ENCODE data around the gene SPOCK2.
A peak's percentile ranks its signal among the peaks of the same experiment; 100 is the strongest.
"Not testable (repeated sequence)": the region's sequence is repeated elsewhere in the genome, so short reads cannot be mapped to it uniquely, and the experiment has no call there.

The SPOCK2 gene

GRCh38 chr10:72053690-72054089, 34.7 kb downstream of the SPOCK2 start:
- no peak for DNase-seq (ENCODE audit: low spot score)

GRCh38 chr10:72050873-72051272, 37.5 kb downstream of the SPOCK2 start:
- no peak for DNase-seq (ENCODE audit: low spot score)

GRCh38 chr10:72049969-72050781, 38.2 kb downstream of the SPOCK2 start:
- DNase-seq (ENCODE audit: low spot score): no peak

- DNase-seq (ENCODE audit: low spot score): no peak
These were observed 38.9 kb downstream of the SPOCK2 start for GRCh38 chr10:72049472-72049871.

- peak; percentile 91 for DNase-seq (ENCODE audit: low spot score)
These were observed 39.8 kb downstream of the SPOCK2 start for GRCh38 chr10:72048450-72049124.

GRCh38 chr10:72045586-72045985, 42.8 kb downstream of the SPOCK2 start:
- DNase-seq (ENCODE audit: low spot score): no peak

- DNase-seq (ENCODE audit: low spot score): no peak
These were observed 43.8 kb downstream of the SPOCK2 start for GRCh38 chr10:72044417-72045041.

- DNase-seq (ENCODE audit: low spot score): no peak
These were observed 45.1 kb downstream of the SPOCK2 start for GRCh38 chr10:72043016-72043834.

GRCh38 chr10:72041491-72041890, 46.9 kb downstream of the SPOCK2 start:
- no peak for DNase-seq (ENCODE audit: low spot score)

- no peak for DNase-seq (ENCODE audit: low spot score)
These were observed 49.0 kb downstream of the SPOCK2 start for GRCh38 chr10:72039377-72039776.

- no peak for DNase-seq (ENCODE audit: low spot score)
These were observed 49.8 kb downstream of the SPOCK2 start for GRCh38 chr10:72038458-72039001.

GRCh38 chr10:72037811-72038210, 50.5 kb downstream of the SPOCK2 start:
- DNase-seq (ENCODE audit: low spot score): no peak

GRCh38 chr10:72037266-72037665, 51.1 kb downstream of the SPOCK2 start:
- no peak for DNase-seq (ENCODE audit: low spot score)

- DNase-seq (ENCODE audit: low spot score): no peak
These were observed 53.0 kb downstream of the SPOCK2 start for GRCh38 chr10:72035252-72035887.

GRCh38 chr10:72034761-72035160, 53.6 kb downstream of the SPOCK2 start:
- no peak for DNase-seq (ENCODE audit: low spot score)

- DNase-seq (ENCODE audit: low spot score): no peak
These were observed 54.3 kb downstream of the SPOCK2 start for GRCh38 chr10:72034040-72034499.

GRCh38 chr10:72032409-72033162, 55.8 kb downstream of the SPOCK2 start:
- DNase-seq (ENCODE audit: low spot score): not testable (repeated sequence)

- no peak for DNase-seq (ENCODE audit: low spot score)
These were observed 56.6 kb downstream of the SPOCK2 start for GRCh38 chr10:72031706-72032105.

- DNase-seq (ENCODE audit: low spot score): no peak
These were observed 57.4 kb downstream of the SPOCK2 start for GRCh38 chr10:72030762-72031543.

GRCh38 chr10:72029414-72029813, 58.9 kb downstream of the SPOCK2 start:
- no peak for DNase-seq (ENCODE audit: low spot score)
